Breast epithelium (tissue), 4 donors: Measurements from ENCODE around the gene TCP11L2. TPM values are rescaled to one million over a fixed set of nuclear protein-coding genes. Genes with fewer than 3 reads are reported as not detected.
A peak's percentile ranks its signal among the peaks of the same experiment; 100 is the strongest.
"Not testable (repeated sequence)": the region's sequence is repeated elsewhere in the genome, so short reads cannot be mapped to it uniquely, and the experiment has no call there.

Experiments
- DNase-seq, 2 donors: peaks; one replicate each; pipeline ENCODE4 v3.0.0-alpha.2; 2019; ENCODE audit warnings: low spot score in 2 of 2
- H3K27ac ChIP-seq, 2 donors: fragments of 200-600 bp; sonication (generic) in 1 of 2; one replicate each; pipeline ENCODE4 v1.5.1; 2016 to 2019; ENCODE audit warnings: mild to moderate bottlenecking in 1 of 2
- H3K27me3 ChIP-seq, 2 donors: fragments of 200-600 bp; sonication (generic) in 1 of 2; one replicate each; pipeline versions ENCODE4 v1.5.1 to v1.6.0; 2017 to 2019; ENCODE audit warnings: control low read depth in 1 of 2, mild to moderate bottlenecking in 1 of 2
- H3K36me3 ChIP-seq: fragments of 200-600 bp; one replicate; pipeline ENCODE4 v1.5.1; 2019
- H3K4me1 ChIP-seq, 2 donors: fragments of 200-600 bp; sonication (generic); one replicate each; pipeline ENCODE4 v1.5.1; 2016 to 2019; ENCODE audit warnings: control low read depth in 1 of 2
- H3K4me3 ChIP-seq, 3 donors: fragments of 200-600 bp; sonication (generic); 1 replicate in 2 of 3; 2 replicates in 1 of 3; pipeline ENCODE4 v1.5.1; 2016 to 2019; ENCODE audit warnings: mild to moderate bottlenecking in 3 of 3, moderate library complexity in 2 of 3
- H3K9me3 ChIP-seq, 2 donors: fragments of 200-600 bp; sonication (generic) in 1 of 2; one replicate each; pipeline ENCODE4 v1.5.1; 2016 to 2019; ENCODE audit warnings: control low read depth in 1 of 2
- CTCF ChIP-seq, 3 donors: fragments of 450-650 bp; IDR thresholded peaks; one replicate each; pipeline ENCODE4 v1.5.1; 2016 to 2017; ENCODE audit warnings: antibody characterized with exemption in 3 of 3, mild to moderate bottlenecking in 3 of 3, moderate library complexity in 3 of 3
- POLR2A ChIP-seq: fragments of 450-650 bp; IDR thresholded peaks from one replicate; pipeline ENCODE4 v1.6.1; 2016; ENCODE audit warnings: antibody characterized with exemption, mild to moderate bottlenecking, moderate library complexity
- POLR2AphosphoS5 ChIP-seq, 3 donors: sonication (generic); formaldehyde crosslinking; IDR thresholded peaks; one replicate each; pipeline ENCODE4 v1.6.1; 2017; ENCODE audit warnings: antibody characterized with exemption in 3 of 3
- intact Hi-C: fragments of 100-400 bp; cut with DNase I; formaldehyde crosslinking; loops from one replicate; pipeline ENCODE4 v1.15.1; 2023; ENCODE audit warnings: low total_unique reads
- total RNA-seq, 3 donors: library from RNA; depleted of rRNA; stranded (reverse); fragments of >200 nt; gene quantifications; one replicate each; pipeline ENCODE4 v1.1.0, GENCODE V29; 2016

The TCP11L2 gene
- total RNA-seq, 3 donors from 2014 or later: 31.2 to 53.7 (median 35.4) TPM

- TF ChIP-seq POLR2A (no peak), POLR2AphosphoS5 (IDR thresholded peaks at IDR 0.05) (no peak), CTCF (IDR thresholded peaks at IDR 0.05) (no peak)
- Histone ChIP-seq H3K36me3 (no peaks in the 10 kb centered on the region), H3K9me3 (no peaks in the 10 kb centered on the region), H3K27ac (peak overlapping the region; percentile 56 to 81), H3K4me1 (peaks cover 0 to 15% of the 10 kb centered on the region in 2 donors), H3K27me3 (no peaks in the 10 kb centered on the region), H3K4me3 (no peak overlapping the region)
- no peak for DNase-seq
- intact Hi-C loops: no loop called here
These were observed 8.2 kb downstream of the TCP11L2 start for GRCh38 chr12:106310687-106311086.

DNA sequence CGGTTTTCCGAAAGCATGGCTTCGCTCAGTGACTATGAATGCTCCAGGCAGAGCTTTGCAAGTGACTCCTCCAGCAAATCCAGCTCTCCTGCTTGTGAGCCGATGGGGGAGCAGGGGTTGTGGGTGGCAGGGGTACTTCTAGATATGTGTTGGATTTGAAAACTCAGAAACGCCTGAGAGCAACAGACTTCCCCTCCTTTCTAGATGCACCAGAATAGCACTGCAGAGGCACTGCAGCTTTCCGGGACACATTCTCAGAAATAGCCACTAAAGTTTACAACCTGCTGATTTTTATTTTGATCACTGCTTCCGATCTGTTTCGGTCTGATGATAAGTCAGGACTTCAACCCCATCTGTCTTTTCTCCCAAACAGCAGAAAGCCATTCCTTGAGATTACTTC, 8.6 kb downstream of the TCP11L2 start:
- peaks cover 0 to 15% of the 10 kb centered on the region in 2 donors for H3K4me1 ChIP-seq
- intact Hi-C loops: no loop called here

GRCh38 chr12:106313413-106313812, 10.9 kb downstream of the TCP11L2 start:
- H3K4me1 ChIP-seq, intact Hi-C loops: not testable (repeated sequence)

More for the DNA sequence above, 8.6 kb downstream of the TCP11L2 start:
- H3K36me3 ChIP-seq: no peaks in the 10 kb centered on the region
- no peak for DNase-seq
- TF ChIP-seq POLR2AphosphoS5 (IDR thresholded peaks at IDR 0.05) (no peak), CTCF (IDR thresholded peaks at IDR 0.05) (no peak), POLR2A (no peak)
- H3K27ac ChIP-seq: peak overlapping the region; percentile 56 to 81
- no peaks in the 10 kb centered on the region for H3K9me3 ChIP-seq
- H3K4me3 ChIP-seq: no peak overlapping the region
- no peaks in the 10 kb centered on the region for H3K27me3 ChIP-seq

GRCh38 chr12:106315523-106315922, 13.0 kb downstream of the TCP11L2 start:
- no peak for TF ChIP-seq POLR2A
- no peak for TF ChIP-seq POLR2AphosphoS5 (IDR thresholded peaks at IDR 0.05)
- TF ChIP-seq CTCF (IDR thresholded peaks at IDR 0.05): no peak
- peaks cover 6% of the 10 kb centered on the region for H3K36me3 ChIP-seq
- no peaks in the 10 kb centered on the region for H3K9me3 ChIP-seq
- H3K4me3 ChIP-seq: no peak overlapping the region
- no peak overlapping the region for H3K27ac ChIP-seq
- no peaks in the 10 kb centered on the region for H3K4me1 ChIP-seq
- intact Hi-C loops: no loop called here
- DNase-seq: no peak
- no peaks in the 10 kb centered on the region for H3K27me3 ChIP-seq

More at GRCh38 chr12:106313413-106313812, 10.9 kb downstream of the TCP11L2 start:
- not testable (repeated sequence) for H3K36me3 ChIP-seq, H3K27me3 ChIP-seq, H3K27ac ChIP-seq, H3K9me3 ChIP-seq, H3K4me3 ChIP-seq, DNase-seq

DNA sequence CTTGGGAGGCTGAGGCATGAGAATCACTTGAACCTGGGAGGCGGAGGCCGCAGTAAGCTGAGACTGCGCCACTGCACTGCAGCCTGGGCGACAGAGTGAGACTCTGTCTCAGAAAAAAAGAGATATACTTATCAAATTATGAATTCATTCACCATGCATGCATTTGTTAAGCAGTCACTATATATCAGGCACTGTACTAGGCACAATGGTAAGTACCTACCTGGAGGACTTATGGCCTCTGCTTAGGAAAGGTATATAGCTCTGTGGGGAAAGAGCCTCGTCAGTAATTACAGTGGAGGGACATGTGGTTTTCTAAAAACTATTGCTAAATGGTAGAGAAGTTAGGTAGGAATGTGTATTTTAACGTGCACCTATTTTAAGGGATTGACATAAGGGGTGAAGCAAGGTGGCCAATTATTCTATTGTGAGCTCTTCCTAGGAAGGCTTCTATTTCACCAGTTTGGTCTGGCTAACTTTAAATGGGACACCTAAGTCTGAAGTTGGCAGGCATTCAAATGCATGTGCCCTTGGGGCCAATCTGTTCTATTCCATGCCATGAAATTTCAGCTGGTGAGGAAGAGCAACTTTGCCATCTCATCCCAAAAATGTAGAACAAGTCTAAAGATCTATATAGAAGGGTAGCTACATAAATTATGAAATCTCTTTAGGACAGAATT, 15.0 kb downstream of the TCP11L2 start:
- peak; percentile 44 to 73 for DNase-seq
- no peaks in the 10 kb centered on the region for H3K4me1 ChIP-seq
- H3K4me3 ChIP-seq: no peak overlapping the region
- TF ChIP-seq POLR2A: no peak
- intact Hi-C loops: no loop called here
- peaks cover 6% of the 10 kb centered on the region for H3K36me3 ChIP-seq
- H3K27me3 ChIP-seq: no peaks in the 10 kb centered on the region
- no peaks in the 10 kb centered on the region for H3K9me3 ChIP-seq
- H3K27ac ChIP-seq: no peak overlapping the region

- TF ChIP-seq POLR2AphosphoS5 (IDR thresholded peaks at IDR 0.05) (no peak), CTCF (IDR thresholded peaks at IDR 0.05) (no peak), POLR2A (no peak)
- intact Hi-C loops: no loop called here
- H3K4me1 ChIP-seq: no peaks in the 10 kb centered on the region
- H3K27ac ChIP-seq: no peak overlapping the region
- no peak overlapping the region for H3K4me3 ChIP-seq
- no peaks in the 10 kb centered on the region for H3K27me3 ChIP-seq
- H3K9me3 ChIP-seq: no peaks in the 10 kb centered on the region
- DNase-seq: no peak
- peaks cover 6% of the 10 kb centered on the region for H3K36me3 ChIP-seq
These were observed 18.8 kb downstream of the TCP11L2 start for GRCh38 chr12:106321139-106321850.
